ENCODE measurements around the gene GALNT5.

DNA sequence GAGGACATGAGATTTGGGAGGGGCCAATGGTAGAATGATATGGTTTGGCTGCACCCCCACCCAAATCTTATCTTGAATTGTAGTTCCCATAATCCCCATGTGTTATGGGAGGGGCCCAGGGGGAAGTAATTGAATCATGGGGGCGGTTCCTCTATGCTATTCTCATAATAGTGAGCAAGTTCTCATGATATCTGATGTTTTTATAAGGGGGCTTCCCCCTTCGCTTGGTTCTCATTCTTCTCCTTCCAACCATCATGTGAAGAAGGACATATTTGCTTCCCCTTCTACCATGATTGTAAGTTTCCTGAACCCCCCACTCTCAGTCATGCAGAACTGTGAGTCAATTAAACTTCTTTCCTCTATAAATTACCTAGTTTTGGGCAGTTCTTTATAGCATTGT lies 105.1 kb downstream of the GALNT5 start:
- TF ChIP-seq CTCF (IDR thresholded peaks at IDR 0.05; ENCODE audit: insufficient read depth, low read length, poor library complexity, severe bottlenecking) (no peak), EZH2phosphoT487 (conservative IDR thresholded peaks at IDR 0.05; ENCODE audit: low read length) (no peak)

All from SU-DHL-6 (cell line).